GM19025 (cell line): ENCODE data around the gene SYNCRIP.
"Not testable (repeated sequence)": the region's sequence is repeated elsewhere in the genome, so short reads cannot be mapped to it uniquely, and the experiment has no call there.

Source experiments
- ATAC-seq: cut with Tn5 transposase; IDR thresholded peaks from one replicate; pipeline ENCODE4 v1.9.1; 2021; ENCODE audit warnings: mild to moderate bottlenecking, low read depth, moderate library complexity; ENCODE audit not compliant: unreplicated experiment

SYNCRIP gene

DNA sequence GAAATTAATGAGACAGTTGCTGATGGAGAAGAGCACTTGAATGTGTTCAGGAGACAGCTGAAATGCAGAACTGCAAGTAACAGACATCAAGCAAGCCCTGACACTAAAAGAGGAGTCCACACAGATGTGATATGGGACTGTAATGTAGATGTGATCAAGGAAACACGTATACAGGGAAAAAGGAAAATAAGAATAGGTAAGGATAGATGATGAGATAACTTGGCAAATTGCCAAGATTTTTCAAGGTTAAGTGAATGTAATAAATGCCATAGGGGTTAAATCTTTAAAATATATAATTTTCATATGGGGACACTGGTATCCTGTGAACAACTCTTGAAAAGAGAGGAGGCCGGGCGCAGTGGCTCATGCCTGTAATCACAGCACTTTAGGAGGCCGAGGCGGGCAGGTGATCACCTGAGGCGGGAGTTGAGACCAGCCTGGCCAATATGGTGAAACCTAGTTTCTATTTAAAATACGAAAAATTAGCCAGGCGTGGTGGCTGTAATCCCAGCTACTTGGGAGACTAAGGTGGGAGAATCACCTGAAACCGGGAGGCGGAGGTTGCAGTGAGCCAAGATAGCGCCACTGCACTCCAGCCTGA lies 41.9 kb downstream of the SYNCRIP start:
- ATAC-seq = no peak

DNA sequence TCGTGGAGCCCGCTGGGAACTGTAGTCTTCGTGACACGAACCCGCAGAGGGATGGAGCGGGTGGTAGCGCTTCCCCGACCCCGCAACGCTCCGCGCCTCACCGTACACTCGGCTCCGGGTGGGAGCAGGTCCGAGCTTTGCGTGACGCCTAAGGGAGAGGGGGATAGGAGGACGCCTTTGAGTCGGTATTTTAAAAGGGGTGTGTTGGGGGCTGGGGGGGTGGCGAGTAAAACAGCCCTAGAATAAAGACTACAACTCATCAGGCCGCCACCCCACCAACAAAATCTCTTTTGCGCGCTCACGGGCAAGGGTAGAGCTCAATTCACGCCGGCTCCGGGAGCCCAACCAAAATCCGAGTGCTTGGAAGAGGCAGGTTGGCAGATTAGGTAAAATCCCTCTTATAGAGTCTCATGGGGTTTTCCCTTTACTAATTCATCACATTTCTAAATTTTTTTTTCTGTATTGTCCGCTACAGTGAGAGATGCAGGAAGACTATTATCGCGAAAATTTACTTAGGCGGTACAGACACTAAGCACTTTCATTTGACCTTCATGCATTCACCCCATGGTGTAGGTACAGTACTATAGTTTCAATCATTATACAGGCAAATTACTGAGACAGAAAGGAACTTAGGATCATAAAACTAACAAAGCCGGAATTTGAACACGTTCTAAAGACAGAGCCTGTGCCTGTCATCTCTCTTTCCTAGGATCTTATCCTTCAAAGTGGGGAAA lies 48.3 kb downstream of the SYNCRIP start:
- no peak for ATAC-seq

DNA sequence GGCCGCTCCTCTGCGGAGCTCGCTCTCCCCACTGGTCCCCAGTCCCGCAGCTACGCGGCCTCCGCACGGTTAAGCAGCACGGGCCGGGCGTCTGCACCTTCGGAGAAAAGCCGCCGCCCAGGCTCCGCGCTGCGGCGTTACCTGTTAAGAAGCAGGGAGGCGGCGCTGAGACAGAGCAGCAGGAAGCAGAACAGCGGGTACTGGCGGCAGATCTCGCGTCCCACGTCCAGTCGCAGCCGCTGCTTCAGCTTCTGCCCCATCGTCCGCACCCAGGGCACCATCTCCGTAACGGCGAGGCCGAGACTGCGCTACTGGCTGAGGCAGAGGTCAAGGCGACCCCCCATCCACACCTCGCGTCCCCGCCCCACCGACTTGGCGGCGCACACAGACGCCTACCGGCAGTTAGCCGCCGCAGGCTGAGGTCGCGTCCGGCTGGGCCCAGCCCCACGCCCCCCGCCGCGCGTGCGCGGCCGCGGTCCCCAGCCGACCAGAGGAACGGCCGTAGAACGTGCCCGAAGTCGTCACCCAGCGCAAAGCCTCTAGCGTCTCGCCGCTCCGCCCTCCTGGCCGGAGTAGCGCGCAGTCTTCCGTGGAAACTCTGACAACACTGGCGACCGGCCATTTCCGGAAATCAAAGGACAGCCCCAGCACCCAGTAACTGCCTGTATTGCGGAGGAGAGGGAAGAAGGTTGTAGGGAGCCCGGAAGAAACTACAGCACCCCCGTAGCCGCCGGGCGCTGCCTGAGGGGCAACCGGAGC lies 49.1 kb downstream of the SYNCRIP start, which contains the start of gene SNX14:
TSS of gene SNX14 (minus strand) at position 421 of the 759 bp plus-strand sequence. CDS start at position 281, 140 bp downstream.
- ATAC-seq = peak; percentile 89

DNA sequence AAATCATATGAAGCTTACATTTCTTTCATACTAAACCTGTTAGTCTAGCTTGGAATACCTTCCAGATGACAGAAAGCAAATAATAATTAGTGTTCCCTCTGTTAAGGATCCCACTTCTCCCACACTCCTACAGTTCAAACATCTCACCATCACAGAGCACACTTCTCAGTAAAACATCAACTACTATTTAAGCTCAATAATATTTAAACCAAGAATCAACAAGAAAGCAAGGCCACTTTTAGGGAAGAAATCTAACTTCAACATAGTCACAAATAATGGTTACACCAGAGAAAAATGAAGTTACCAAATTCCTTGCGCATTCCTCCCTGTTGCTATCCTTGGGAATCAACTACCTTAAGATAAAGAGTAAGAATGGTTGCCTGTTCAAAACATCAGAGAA lies 50.7 kb downstream of the SYNCRIP start:
- ATAC-seq = no peak

DNA sequence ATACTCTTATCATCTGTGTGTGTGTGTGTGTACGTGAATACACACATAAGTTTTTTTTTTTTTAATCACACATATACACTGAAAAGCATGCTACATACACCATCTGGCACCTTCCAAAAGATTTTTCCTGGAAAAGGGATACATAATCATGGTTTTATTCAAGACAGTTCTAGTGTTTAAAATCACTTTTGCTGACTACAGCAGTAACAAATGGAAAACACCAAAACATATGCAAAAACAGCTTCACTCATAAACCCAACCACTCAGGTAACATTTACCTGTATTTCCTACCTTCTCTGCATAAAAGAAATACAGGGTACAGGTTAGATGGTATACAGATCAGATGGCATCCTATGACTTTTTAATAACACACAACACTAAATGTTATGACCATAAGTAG lies 51.5 kb downstream of the SYNCRIP start:
- no peak for ATAC-seq

DNA sequence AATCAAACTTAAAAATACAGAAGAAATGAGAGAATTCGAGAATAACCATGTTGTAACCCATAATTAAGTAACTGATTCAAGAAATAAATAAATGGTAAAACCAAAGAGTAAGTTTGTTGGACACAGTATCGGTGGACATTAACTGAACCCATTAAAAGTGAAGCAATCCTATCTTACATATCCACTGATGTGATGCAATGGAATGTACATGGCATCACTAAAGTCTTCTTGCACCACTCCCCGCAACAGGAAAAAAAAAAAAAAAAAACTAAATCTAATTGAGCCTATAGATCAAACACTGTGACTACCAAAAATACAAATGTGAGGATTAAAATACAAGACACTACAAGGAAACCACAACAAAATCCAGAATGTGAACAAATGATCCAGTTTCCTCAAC lies 56.9 kb downstream of the SYNCRIP start:
- no peak for ATAC-seq

DNA sequence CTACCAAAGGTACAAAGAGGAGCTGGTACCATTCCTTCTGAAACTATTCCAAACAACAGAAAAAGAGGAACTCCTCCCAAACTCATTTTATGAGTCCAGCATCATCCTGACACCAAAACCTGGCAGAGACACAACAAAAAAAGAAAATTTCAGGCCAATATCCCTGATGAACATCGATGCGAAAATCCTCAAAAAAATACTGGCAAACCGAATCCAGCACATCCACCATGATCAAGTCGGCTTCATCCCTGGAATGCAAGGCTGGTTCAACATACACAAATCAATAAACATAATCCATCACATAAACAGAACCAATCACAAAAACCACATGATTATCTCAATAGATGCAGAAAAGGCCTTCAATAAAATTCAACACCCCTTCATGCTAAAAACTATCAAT lies 59.9 kb downstream of the SYNCRIP start:
- not testable (repeated sequence) for ATAC-seq

DNA sequence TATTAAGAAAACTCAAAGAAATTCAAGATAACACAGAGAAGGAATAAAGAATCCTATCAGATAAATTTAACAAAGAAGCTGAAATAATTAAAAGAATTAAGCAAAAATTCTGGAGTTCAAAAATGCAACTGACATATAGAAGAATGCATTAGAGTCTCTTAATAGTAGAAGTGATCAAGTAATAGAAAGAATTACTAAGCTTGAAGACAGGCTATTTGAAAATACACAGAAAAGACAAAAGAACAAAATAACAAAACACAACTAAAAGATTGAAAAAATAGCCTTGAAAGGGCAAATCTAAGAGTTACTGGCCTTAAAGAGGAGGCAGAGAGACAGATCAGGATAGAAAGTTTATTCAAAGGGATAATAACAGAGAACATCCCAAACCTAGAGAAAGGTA lies 61.1 kb downstream of the SYNCRIP start:
- no peak for ATAC-seq

DNA sequence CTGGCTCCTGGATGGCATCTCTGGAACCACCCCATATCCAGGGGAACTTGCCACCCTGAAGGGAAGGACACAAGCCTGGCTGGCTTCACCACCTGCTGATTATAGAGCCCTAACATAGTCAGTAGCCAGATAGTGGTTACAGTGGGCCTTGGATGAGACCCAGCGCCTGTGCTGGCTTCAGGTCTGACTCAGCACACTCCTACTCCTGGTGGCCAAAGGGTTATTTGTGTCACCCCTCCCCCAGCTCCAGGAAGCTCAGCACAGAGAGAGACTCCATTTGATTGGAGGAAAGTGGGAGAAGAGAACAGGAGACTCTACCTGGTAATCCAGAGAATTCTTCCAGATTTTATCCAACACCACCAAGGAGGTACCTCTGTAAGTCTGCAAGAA lies 61.8 kb downstream of the SYNCRIP start:
- no peak for ATAC-seq

DNA sequence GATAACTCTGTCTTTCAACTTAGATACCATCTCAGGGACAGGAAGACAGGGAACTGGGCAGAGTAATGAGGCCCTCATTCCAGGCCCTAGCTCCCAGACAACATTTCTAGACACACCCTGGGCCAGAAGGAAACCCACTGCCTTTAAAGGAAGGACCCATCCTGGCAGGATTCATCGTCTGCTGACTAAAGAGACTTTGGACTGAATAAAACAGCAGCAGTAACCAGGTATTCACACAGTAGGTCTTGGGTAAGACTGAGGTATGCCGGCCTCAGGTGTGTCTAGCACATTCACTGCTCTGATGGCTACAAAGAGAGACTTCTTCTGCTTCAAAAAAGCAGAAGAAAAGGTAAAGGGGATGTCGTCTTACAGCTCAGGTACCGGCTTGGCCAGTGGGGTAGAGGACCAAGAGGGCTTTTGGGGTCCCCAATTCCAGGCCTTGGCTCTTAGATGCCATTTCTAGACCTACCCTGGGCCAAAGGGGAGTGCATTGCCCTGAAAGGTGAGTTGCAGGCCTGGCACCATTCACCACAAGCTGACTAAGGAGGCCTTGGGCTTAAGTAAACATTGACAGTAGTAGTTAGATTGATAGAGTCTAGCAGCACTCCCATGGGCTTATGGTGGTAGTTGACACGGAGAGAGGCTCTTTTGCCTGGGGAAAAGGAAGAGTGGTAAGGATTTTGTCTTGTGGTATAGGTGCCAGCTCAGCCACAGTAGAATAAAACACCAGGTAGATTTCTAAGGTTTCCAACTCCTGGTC lies 62.4 kb downstream of the SYNCRIP start:
- ATAC-seq = no peak

DNA sequence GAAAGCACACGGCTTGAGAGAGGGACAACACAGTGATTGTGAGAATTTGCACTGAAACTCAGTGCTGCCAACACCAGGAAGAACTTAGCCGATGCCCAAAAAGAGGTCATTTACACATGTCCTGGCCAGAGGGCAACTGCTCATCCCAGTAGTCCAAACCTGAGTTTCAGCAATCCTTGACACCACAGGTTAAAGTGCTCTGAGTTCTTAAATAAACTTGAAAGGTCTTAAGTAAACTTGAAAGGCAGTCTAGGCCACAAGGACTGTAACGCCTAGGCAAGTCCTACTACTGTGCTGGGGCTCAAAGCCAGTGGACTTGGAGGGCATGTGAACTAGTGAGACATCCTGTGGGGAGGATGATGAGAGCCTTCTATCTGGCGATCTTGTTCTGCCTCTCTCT lies 63.1 kb downstream of the SYNCRIP start:
- ATAC-seq = no peak

DNA sequence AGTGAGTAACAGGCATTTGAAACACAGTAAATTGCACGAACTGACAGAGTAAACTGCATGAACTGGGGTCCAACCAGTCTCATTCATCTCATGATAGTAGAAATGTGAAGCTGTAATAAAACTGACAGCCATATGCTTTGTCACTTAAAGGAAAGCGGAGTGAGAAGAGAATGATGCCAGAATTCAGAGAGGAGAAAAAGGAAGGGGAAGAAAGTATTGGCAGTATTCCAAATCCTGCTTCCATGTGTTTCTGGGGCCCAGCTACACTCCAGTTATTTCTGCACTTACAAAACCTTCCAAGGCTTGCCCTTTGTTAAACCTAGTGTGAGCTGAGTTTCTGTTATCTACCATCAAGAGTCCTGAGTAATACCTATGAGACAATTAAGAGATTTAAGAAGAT lies 66.2 kb downstream of the SYNCRIP start:
- no peak for ATAC-seq

DNA sequence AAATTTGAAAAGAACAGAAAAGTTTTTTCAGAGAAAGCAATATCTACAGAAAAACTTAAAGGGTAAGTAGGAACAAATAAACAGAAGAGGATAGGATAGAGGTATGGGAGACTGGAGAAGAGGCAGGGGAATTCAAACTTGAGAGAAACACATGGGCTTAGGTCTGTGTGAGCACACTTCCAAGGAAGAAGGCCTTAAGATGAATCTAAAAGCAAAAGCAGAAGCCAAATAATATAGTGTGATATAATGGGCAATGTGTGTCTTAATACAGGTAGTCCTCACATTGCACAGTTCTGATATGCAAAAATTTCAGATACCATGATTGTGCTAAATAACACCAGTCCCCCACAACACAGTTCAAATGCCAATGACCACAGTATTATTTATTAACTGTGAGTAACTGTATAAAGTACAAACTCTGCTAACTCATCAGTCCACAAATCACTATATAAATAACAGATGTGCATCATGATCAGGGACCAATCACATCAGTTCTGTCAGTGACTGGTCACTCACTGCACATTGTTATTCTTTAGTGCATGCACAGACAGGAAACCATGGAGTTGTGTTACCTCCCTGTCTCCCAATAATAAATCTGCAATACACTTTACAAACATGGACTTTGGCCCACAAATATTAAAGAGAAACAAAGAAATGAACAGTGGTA lies 67.6 kb downstream of the SYNCRIP start:
- no peak for ATAC-seq

DNA sequence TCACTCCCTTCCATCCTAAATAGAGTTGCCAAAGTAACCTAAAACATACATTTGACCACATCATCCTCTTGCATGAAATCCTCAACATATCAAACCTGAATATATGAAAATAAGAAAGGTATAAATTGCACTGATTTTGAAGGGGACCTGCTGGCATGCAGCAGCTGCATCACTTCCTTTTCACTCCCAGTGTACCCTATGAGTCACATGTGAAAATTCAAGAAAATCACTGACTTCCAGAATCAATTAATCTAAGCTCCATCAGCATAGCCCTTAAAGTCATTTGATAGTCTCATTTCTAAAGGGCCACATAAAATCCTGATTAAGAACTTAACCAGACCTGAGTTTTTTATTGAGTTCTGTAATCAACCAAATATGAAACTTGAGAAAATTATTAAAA lies 73.4 kb downstream of the SYNCRIP start:
- no peak for ATAC-seq

DNA sequence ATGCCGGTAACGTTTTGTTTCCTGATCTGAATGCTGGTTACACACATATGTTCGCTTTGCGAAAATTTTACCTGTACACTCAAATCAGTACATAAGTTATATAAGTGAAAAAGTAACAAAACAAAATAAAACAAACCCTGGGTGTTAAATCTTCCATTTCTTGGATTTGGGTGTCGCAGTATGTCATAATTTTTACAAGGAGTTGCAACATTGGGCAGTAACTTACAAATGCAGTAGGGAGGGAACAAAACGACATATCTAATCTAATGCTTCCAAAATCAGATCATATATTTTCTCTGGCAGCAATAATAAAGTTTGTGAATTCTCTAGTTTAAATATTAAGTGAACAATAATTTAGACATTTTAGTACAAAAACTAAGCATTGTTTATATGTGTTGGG lies 74.3 kb downstream of the SYNCRIP start:
- no peak for ATAC-seq

DNA sequence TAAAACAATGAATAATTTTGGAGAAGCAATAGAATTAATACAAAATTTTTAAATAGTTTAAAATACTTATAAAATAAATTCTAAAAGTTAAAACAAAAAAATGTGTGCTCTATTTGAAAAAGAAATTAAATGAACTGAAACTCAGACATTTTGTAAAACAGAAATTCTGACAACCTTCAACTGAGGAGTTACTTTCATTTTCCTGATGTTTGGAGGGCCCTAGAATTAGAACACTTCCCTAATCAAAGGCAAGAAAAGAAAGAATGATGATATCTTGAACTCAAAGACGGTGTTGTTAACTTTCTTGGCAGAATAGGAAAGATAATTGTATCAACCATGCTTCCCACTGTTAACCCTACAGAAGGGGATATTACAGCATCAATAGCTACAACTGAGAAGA lies 77.0 kb downstream of the SYNCRIP start:
- ATAC-seq = no peak

DNA sequence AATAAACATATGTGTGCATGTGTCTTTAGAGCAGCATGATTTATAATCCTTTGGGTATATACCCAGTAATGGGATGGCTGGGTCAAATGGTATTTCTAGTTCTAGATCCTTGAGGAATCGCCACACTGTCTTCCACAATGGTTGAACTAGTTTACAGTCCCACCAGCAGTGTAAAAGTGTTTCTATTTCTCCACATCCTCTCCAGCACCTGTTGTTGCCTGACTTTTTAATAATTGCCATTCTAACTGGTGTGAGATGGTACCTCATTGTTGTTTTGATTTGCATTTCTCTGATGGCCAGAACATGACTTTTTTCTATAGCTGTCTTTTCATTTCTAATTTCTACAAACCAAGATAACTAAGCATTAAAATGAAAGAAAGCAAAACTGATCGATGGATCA lies 78.5 kb downstream of the SYNCRIP start:
- ATAC-seq = not testable (repeated sequence)
